CD4-positive, CD25-positive, alpha-beta regulatory T cell (primary cell): ENCODE measurements around the gene HDAC4. TPM values are rescaled to one million over a fixed set of nuclear protein-coding genes. Genes with fewer than 3 reads are reported as not detected.

Experiments
- ATAC-seq, 2 donors: fragments of 150-1000 bp; cut with Tn5 transposase; one replicate each; pipeline ENCODE4 v1.10.0; 2021; ENCODE audit warnings: low read depth in 2 of 2, moderate number of reproducible peaks in 2 of 2, moderate library complexity in 1 of 2
- DNase-seq, 3 donors: peaks; one replicate each; pipeline versions ENCODE4 v3.0.0 to v3.0.0-alpha.2; 2012 to 2022; ENCODE audit warnings: mixed read lengths in 1 of 3
- H3K27ac ChIP-seq: one replicate; pipeline ENCODE4 v1.7.0; 2013; ENCODE audit warnings: mild to moderate bottlenecking, low read length; ENCODE audit not compliant: insufficient read depth, poor library complexity, severe bottlenecking
- H3K27me3 ChIP-seq: one replicate; pipeline ENCODE4 v1.7.0; 2013; ENCODE audit warnings: low read length; ENCODE audit not compliant: control insufficient read depth, insufficient read depth
- H3K36me3 ChIP-seq: one replicate; pipeline ENCODE4 v1.7.0; 2013; ENCODE audit warnings: mild to moderate bottlenecking, low read length, moderate library complexity; ENCODE audit not compliant: control insufficient read depth, insufficient read depth
- H3K4me1 ChIP-seq: 2 replicates; pipeline ENCODE4 v1.7.0; 2013; ENCODE audit warnings: mild to moderate bottlenecking, low read length; ENCODE audit not compliant: insufficient read depth, control insufficient read depth, poor library complexity, severe bottlenecking
- H3K4me3 ChIP-seq: one replicate; pipeline ENCODE4 v1.7.0; 2013; ENCODE audit warnings: low read depth, mild to moderate bottlenecking, low read length, moderate library complexity
- H3K9me3 ChIP-seq, 2 experiments: 1 replicate in 1 of 2; 2 replicates in 1 of 2; pipeline ENCODE4 v1.7.0; 2013; ENCODE audit warnings: low read length in 2 of 2, mild to moderate bottlenecking in 1 of 2, moderate library complexity in 1 of 2; ENCODE audit not compliant: control insufficient read depth in 2 of 2
- H3K27ac Mint-ChIP-seq, 3 donors: one replicate each; pipeline ENCODE4 v1.8.0; 2020 to 2022; ENCODE audit warnings: mild to moderate bottlenecking in 3 of 3, mixed read lengths in 3 of 3, moderate library complexity in 2 of 3
- H3K27me3 Mint-ChIP-seq: one replicate; pipeline ENCODE4 v1.8.0; 2022; ENCODE audit warnings: mild to moderate bottlenecking, mixed read lengths
- H3K36me3 Mint-ChIP-seq: one replicate; pipeline ENCODE4 v1.8.0; 2020; ENCODE audit warnings: mixed read lengths
- H3K4me1 Mint-ChIP-seq, 4 donors: one replicate each; pipeline ENCODE4 v1.8.0; 2020 to 2022; ENCODE audit warnings: mixed read lengths in 4 of 4, mild to moderate bottlenecking in 1 of 4
- H3K4me3 Mint-ChIP-seq, 4 donors: one replicate each; pipeline ENCODE4 v1.8.0; 2020 to 2022; ENCODE audit warnings: mild to moderate bottlenecking in 4 of 4, mixed read lengths in 4 of 4, moderate library complexity in 3 of 4
- H3K9me3 Mint-ChIP-seq, 7 donors: one replicate each; pipeline ENCODE4 v1.8.0; 2020 to 2022; ENCODE audit warnings: mixed read lengths in 7 of 7, mild to moderate bottlenecking in 3 of 7, moderate library complexity in 2 of 7
- polyA plus RNA-seq, 4 donors: library from polyadenylated mRNA; unstranded; fragments of 300-500 nt; fragmentation: Illumina TruSeq; gene quantifications; one replicate each; pipeline ENCODE4 v1.2.3, GENCODE V29; 2021
- total RNA-seq: library from RNA; stranded (reverse); gene quantifications from one replicate; pipeline ENCODE4 v1.2.3, GENCODE V29; 2022

HDAC4 gene
- total and polyA plus RNA-seq, 5 donors from 2014 or later = 6.5 to 118 (median 8.6) TPM

GRCh38 chr2:239162141-239162821 is 238.5 kb downstream of the HDAC4 start:
- Histone ChIP-seq H3K27me3 (no peaks in the 10 kb centered on the region), H3K9me3 (no peaks in the 10 kb centered on the region), H3K27ac (no peak overlapping the region), H3K4me3 (no peak overlapping the region), H3K4me1 (peaks cover 4% of the 10 kb centered on the region), H3K36me3 (peaks cover 73% of the 10 kb centered on the region)
- H3K27me3 Mint-ChIP-seq = no peaks in the 10 kb centered on the region
- peak overlapping the region in 1 of 4 donors; percentile 27 for H3K4me3 Mint-ChIP-seq
- peaks cover 5 to 25% (median 9%) of the 10 kb centered on the region in 4 donors for H3K4me1 Mint-ChIP-seq
- ATAC-seq (no peak), DNase-seq (no peak)
- peaks cover 36% of the 10 kb centered on the region for H3K36me3 Mint-ChIP-seq
- peak overlapping the region in 1 of 3 donors; percentile 17 for H3K27ac Mint-ChIP-seq
- H3K9me3 Mint-ChIP-seq = no peaks in the 10 kb centered on the region

- Histone ChIP-seq H3K9me3 (no peaks in the 10 kb centered on the region), H3K27me3 (no peaks in the 10 kb centered on the region), H3K4me1 (peaks cover 4% of the 10 kb centered on the region), H3K36me3 (peaks cover 70% of the 10 kb centered on the region), H3K27ac (no peak overlapping the region), H3K4me3 (no peak overlapping the region)
- Mint-ChIP-seq H3K27me3 (no peaks in the 10 kb centered on the region), H3K4me1 (peaks cover 5 to 25% (median 9%) of the 10 kb centered on the region in 4 donors), H3K27ac (peak overlapping the region in 2 of 3 donors; percentile 17 to 38), H3K36me3 (peaks cover 35% of the 10 kb centered on the region), H3K4me3 (no peak overlapping the region), H3K9me3 (no peaks in the 10 kb centered on the region)
- DNase-seq = no peak
- no peak for ATAC-seq
These were observed 239.1 kb downstream of the HDAC4 start for GRCh38 chr2:239161711-239162140.

GRCh38 chr2:239160226-239161143 is 240.3 kb downstream of the HDAC4 start:
- DNase-seq = no peak
- peaks cover 4% of the 10 kb centered on the region for H3K4me1 ChIP-seq
- no peak overlapping the region for H3K4me3 Mint-ChIP-seq
- H3K4me1 Mint-ChIP-seq = peaks cover 5 to 22% (median 9%) of the 10 kb centered on the region in 4 donors
- no peaks in the 10 kb centered on the region for H3K27me3 ChIP-seq
- H3K27ac Mint-ChIP-seq = peak overlapping the region in 1 of 3 donors; percentile 53
- H3K4me3 ChIP-seq = no peak overlapping the region
- no peak overlapping the region for H3K27ac ChIP-seq
- peaks cover 41% of the 10 kb centered on the region for H3K36me3 Mint-ChIP-seq
- no peaks in the 10 kb centered on the region for H3K27me3 Mint-ChIP-seq
- peaks cover 70% of the 10 kb centered on the region for H3K36me3 ChIP-seq
- H3K9me3 Mint-ChIP-seq = no peaks in the 10 kb centered on the region
- no peaks in the 10 kb centered on the region for H3K9me3 ChIP-seq
- no peak for ATAC-seq

- Mint-ChIP-seq H3K4me1 (peaks cover 2 to 13% (median 6%) of the 10 kb centered on the region in 4 donors), H3K9me3 (no peaks in the 10 kb centered on the region), H3K4me3 (no peak overlapping the region), H3K27me3 (no peaks in the 10 kb centered on the region), H3K36me3 (peaks cover 49% of the 10 kb centered on the region), H3K27ac (peak overlapping the region in 2 of 3 donors; percentile 46 to 95)
- H3K27ac ChIP-seq = no peak overlapping the region
- peaks cover 78% of the 10 kb centered on the region for H3K36me3 ChIP-seq
- H3K4me1 ChIP-seq = peaks cover 4% of the 10 kb centered on the region
- no peaks in the 10 kb centered on the region for H3K27me3 ChIP-seq
- H3K4me3 ChIP-seq = no peak overlapping the region
- no peak for DNase-seq
- ATAC-seq = no peak
- no peaks in the 10 kb centered on the region for H3K9me3 ChIP-seq
These were observed 241.3 kb downstream of the HDAC4 start for GRCh38 chr2:239159476-239159911.

GRCh38 chr2:239158641-239159475 is 242.0 kb downstream of the HDAC4 start:
- H3K36me3 ChIP-seq = peaks cover 79% of the 10 kb centered on the region
- no peak for DNase-seq
- Mint-ChIP-seq H3K4me3 (no peak overlapping the region), H3K9me3 (no peaks in the 10 kb centered on the region), H3K27ac (peak overlapping the region in 1 of 3 donors; percentile 92), H3K4me1 (peaks cover 0 to 6% (median 3%) of the 10 kb centered on the region in 4 donors), H3K36me3 (peaks cover 53% of the 10 kb centered on the region), H3K27me3 (no peaks in the 10 kb centered on the region)
- H3K27ac ChIP-seq = no peak overlapping the region
- H3K4me1 ChIP-seq = peaks cover 3% of the 10 kb centered on the region
- ATAC-seq = no peak
- no peak overlapping the region for H3K4me3 ChIP-seq
- no peaks in the 10 kb centered on the region for H3K27me3 ChIP-seq
- H3K9me3 ChIP-seq = no peaks in the 10 kb centered on the region

- ATAC-seq (no peak), DNase-seq (no peak)
- no peaks in the 10 kb centered on the region for H3K4me1 ChIP-seq
- no peak overlapping the region for H3K4me3 ChIP-seq
- H3K27me3 ChIP-seq = no peaks in the 10 kb centered on the region
- peaks cover 79% of the 10 kb centered on the region for H3K36me3 ChIP-seq
- Mint-ChIP-seq H3K4me1 (peaks cover 0 to 5% (median 2%) of the 10 kb centered on the region in 4 donors), H3K4me3 (no peak overlapping the region), H3K27ac (no peak overlapping the region), H3K36me3 (peaks cover 59% of the 10 kb centered on the region), H3K27me3 (no peaks in the 10 kb centered on the region), H3K9me3 (no peaks in the 10 kb centered on the region)
- no peaks in the 10 kb centered on the region for H3K9me3 ChIP-seq
- no peak overlapping the region for H3K27ac ChIP-seq
These were observed 243.0 kb downstream of the HDAC4 start for GRCh38 chr2:239157771-239158170.

- no peaks in the 10 kb centered on the region for H3K27me3 Mint-ChIP-seq
- H3K9me3 Mint-ChIP-seq = no peaks in the 10 kb centered on the region
- Histone ChIP-seq H3K27ac (no peak overlapping the region), H3K9me3 (no peaks in the 10 kb centered on the region), H3K4me3 (no peak overlapping the region), H3K36me3 (peaks cover 79% of the 10 kb centered on the region), H3K27me3 (no peaks in the 10 kb centered on the region), H3K4me1 (no peaks in the 10 kb centered on the region)
- peaks cover 0 to 7% (median 3%) of the 10 kb centered on the region in 4 donors for H3K4me1 Mint-ChIP-seq
- DNase-seq (no peak), ATAC-seq (no peak)
- no peak overlapping the region for H3K27ac Mint-ChIP-seq
- no peak overlapping the region for H3K4me3 Mint-ChIP-seq
- H3K36me3 Mint-ChIP-seq = peaks cover 64% of the 10 kb centered on the region
These were observed 243.6 kb downstream of the HDAC4 start for GRCh38 chr2:239157269-239157668.
